GM18526 (cell line): ENCODE measurements around the gene PAX6.

ENCODE experiments used
- POLR2A ChIP-seq: IDR thresholded peaks from 3 replicates; pipeline ENCODE4 v1.6.1; 2011; ENCODE audit not compliant: insufficient read length; ENCODE audit errors: extremely low read depth

PAX6 gene

DNA sequence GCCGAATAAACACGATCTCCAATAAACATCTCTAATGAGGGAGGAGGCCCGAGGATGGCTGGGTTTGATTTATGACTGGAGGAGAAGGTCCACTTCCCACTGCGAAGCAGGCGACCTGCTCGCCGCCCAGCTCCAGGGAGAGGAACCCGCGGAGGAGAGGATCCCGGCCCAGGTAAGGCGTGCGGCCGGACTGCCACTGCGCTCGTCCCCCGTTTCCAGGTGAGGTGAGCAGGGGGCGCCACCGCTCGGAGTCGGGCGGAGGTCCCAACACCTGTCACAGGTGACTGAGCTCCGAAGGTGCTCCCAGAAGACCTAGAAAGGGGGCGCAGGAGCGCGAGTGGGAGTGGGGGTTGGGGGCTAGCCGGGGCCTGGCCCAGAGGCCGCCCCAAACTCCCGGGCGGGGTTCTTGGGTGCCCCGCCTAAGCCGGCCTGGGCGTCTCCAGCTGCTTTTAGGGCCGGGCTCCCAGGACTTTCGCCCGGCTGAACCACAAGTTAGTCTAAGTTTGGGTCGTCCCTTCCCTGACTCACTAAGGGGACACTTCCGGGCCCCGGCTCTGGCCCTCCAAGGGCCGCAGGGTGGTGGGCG is 5.4 kb upstream of the PAX6 start:
- TF ChIP-seq POLR2A: no peak

GRCh38 chr11:31815711-31816467 is 4.8 kb upstream of the PAX6 start:
- TF ChIP-seq POLR2A: no peak

- no peak for TF ChIP-seq POLR2A
These were observed 3.2 kb upstream of the PAX6 start for GRCh38 chr11:31814176-31814868.

DNA sequence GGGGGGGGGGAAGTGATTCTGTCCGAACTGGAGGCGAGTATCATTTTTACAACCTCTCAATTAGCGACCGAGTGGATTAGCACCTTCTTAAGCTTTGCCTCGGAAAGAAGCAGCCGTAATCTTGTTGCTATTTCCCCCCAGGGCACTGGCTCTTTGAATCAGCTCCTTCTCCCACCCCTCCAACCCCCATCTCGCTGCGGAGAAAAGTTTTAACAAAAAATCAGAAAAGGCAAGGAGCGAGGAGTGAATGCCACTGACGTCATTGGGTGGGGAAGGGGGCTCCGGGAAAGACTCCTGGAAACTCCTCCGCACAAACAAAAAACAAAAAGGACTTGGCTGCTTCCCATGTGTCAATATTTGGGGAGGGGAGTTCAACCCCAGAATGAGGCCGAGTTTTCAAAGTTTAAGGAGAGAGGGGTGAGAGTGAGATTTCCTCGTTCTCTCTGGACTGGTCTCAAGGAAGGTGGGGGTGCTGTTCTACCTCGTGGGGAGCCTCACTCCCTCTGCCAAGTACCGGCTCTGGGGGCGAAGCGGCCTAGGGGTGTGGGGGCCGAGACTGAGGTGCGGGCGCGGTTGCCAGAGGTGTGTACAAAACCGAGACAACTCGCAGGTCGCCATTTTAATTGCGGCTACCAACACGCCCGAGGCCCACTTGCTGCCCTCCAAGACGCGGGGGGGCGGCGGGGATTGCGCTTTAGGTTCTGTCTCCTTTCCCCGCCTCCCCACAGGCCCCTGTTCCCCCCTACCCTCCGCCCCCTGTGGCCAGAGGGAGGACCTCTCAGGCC is 2.5 kb upstream of the PAX6 start:
- no peak for TF ChIP-seq POLR2A

- TF ChIP-seq POLR2A: no peak
These were observed 1.6 kb upstream of the PAX6 start for GRCh38 chr11:31812383-31813381.

- no peak for TF ChIP-seq POLR2A
These were observed 1.0 kb downstream of the PAX6 start for GRCh38 chr11:31809857-31810778.

GRCh38 chr11:31809541-31809856 is 1.6 kb downstream of the PAX6 start:
- no peak for TF ChIP-seq POLR2A

DNA sequence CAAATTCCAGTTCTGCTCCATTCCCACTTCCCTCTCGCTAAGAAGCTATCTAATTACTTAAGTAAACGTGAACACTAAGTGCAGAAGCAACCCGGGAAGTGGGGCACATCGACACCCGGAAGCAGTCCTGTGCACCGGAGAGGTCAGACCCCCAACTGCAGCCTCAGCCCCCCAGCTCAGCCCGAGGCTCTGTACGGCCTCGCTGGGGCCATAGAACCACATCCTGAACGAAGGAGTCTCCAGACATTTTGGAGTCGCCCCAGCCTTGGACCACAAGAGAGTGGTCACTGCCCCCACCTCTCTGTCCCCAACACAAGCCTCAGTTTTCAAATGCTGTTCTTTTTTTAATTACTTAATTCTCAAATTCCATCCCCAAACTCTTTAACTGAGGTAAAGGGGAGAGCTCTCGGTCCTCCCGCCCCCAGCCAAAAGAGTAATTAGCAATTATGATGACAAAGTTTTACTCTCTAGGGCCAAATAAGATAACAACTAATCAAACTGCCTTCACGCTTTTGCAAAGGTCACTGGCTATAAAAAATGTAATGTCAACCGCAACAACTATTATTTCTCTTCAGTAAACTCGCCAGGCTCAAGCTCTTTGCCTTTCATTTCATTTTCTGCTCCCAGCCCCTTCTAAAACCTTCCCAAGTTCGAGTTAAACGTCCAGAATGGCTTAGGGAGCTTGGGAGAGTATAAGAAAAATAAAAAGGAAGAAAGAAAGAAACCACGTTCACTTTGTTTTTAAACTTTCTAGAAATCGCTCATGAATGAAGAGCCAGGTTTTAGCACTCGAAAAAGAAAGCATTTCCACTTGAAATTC is 2.2 kb downstream of the PAX6 start:
- no peak for TF ChIP-seq POLR2A

GRCh38 chr11:31807799-31808667 is 3.1 kb downstream of the PAX6 start:
- no peak for TF ChIP-seq POLR2A

GRCh38 chr11:31806928-31807798 is 4.0 kb downstream of the PAX6 start:
- no peak for TF ChIP-seq POLR2A
